GM03348 (cell line): ENCODE data around the gene ZFYVE9.
"Not testable (repeated sequence)": the region's sequence is repeated elsewhere in the genome, so short reads cannot be mapped to it uniquely, and the experiment has no call there.

Experiments used
- DNase-seq: peaks from one replicate; pipeline ENCODE4 v3.0.0; 2012; ENCODE audit warnings: low spot score

The ZFYVE9 gene

DNA sequence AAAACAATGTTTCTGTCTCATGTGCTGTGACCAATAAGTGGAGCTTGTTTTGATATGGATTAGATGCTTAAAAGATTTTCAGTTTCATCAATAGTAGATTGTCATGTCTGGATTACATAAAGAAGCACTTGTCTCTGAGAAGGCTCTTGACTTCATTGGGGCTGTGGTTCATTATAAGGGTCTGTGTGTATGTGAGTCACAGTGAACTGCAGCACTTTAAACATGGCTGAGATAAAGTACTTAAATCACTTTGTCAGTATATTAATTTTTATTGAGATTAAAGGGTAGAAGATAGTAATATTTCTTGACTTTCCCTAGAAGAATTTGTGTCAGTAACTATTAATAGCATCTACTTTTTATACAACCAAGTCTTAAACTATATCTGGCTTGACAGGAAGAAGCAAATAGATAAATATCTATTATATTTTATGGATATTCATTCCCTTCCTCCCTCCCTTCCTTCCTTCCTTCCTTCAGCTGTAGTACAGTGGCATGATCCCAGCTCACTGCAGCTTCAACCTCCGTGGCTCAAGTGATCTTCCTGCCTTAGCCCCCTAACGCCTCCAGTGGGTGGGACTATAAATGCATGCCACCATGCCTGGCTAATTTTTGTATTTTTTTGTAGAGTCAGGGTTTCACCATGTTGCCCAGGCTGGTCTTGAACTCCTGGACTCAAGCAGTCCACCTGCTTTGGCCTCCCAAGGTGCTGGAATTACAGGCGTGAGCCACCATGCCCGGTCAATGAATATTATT lies 48.8 kb downstream of the ZFYVE9 start:
- DNase-seq = no peak

DNA sequence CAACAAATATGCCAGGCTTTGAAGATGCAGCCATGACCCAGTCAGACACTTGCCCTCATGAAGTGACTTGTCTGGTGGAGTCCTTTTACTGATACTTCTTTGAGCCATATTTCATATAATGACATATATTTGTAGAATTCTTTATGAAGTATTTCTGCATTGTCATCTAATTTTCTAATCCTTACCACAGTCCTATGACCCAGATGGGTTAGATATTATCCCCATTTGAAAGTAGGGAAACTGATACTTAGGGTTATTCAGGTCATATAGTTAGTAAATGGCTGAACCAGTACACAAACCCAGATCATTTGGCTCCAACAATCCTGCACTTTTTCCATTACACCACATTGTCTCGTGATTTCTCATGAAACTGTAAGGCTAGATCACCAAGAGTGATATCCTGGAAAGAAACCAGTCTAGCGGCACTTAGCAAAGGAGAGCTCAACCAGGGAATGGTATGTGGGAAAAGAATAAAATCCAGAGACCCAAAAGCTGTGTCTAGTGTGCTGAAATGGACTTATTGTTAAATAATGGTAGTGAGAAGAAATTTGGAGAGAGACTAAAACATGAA lies 49.6 kb downstream of the ZFYVE9 start:
- DNase-seq = no peak

DNA sequence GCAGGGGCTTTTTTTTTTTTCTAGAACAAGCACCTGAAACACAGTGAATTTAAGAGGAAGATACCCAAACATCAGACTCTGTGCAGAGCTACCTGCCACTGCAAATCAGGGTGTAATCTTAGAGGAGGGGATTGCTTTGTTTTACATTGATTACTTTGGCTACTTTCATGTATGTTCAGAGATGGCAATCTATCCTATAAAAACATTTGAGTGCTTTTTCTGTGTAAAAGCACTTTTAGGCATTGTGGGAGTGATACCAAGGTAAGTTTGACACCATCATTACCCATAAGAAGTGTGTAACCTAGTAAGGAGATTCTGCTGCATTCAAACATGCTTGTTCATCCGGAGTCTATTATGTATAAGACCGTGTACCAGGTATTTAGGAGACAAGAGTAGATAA lies 50.1 kb downstream of the ZFYVE9 start:
- DNase-seq = no peak

DNA sequence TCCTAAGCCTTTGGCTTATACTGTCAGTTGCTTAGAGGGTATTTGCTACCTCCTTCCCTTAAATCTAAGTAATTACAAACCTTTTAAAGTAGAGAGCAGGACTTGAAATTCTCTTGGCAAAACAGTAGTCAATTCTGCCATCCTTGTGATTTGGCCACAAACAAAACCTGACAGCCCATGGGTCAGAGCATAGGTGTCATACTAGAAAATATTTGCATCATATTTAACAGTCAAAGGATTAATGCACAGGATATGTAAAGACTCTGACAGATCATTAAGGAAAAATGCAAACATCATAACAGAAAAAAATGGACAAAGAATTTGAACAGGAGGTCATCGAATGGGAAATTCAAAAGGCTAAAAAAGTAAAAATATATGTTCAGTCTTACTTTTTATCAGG lies 50.5 kb downstream of the ZFYVE9 start:
- no peak for DNase-seq

DNA sequence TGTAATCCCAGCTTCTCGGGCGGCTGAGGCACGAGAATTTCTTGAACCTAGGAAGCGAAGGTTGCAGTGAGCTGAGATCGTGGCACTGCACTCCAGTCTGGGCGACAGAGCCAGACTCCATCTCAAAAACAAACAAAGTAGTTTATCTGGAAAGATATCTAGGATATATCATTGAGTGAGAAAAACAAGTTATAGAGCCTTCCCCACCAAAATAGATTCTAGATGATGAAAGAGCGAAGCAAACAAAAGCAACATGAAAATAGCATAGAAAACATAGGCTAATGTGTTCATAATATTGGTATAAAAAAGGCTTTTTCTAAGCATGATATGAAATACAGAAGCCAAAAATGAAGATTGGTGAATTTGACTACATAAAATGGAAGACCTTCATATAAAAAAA lies 52.1 kb downstream of the ZFYVE9 start:
- no peak for DNase-seq

DNA sequence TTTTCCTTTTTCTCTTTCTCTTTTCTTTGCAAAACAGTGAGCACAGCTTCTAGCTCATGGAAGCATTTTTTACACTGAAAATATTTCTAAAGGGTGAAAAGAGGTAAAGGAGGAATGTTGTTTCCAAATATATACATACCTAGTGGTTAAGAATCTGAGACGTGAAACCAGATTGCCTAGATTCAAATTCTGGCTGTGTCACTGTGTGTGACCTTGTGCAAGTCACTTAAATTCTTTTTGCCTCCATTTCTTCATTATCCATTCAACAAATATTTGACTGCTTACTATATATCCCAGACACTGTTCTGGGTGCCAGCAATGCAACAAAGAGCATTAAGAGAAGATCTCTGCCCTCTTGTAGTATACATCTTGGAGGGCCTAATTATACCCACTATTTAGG lies 53.3 kb downstream of the ZFYVE9 start:
- no peak for DNase-seq

DNA sequence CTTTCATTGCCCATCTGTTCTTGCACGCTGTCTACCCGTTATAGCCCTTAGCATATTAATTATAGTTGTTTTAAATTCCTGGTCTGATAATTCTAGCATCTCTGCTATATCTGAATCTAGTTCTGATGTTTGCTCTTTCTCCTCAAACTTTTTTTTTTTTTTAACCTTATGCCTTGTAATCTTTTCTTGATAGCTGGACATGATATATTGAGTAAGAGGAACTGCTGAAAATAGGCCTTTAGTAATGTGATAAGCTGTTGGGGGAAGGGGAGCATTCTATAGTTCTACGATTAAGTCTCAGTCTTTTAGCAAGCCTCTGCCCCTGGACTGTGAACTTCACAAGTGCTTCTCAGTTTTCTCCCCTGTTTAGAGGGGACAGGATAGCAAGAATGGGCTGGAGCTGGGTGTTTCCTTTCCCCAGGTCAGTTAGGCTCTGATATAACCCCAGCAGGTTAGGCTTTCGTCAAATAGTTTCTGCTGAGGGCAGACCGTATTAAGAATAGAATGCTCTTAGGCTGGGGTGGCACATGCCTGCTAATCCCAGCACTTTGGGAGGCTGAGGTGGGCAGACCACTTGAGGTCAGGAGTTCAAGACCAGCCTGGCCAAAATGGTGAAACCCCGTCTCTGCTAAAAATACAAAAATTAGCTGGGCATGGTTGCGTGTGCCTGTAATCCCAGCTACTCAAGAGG lies 62.2 kb downstream of the ZFYVE9 start:
- no peak for DNase-seq

DNA sequence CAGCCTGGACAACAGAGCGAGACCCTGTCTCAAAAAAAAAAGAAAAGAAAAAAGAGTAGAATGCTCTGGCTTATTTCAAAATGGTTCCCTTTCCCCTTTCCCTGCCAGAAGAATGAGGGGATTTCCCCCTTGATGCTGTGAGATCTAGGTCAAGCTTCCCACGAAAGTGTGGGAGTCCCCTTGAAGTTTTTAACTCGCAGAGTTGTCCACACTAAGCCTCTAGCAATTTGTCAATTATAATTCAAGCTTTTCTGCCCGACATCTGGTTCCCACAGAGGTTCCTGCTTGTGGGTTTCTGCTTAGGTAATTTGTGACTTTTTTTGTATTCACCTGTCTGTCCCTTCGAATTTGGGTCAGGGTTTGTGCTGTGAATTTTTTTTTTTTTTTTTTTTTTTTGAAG lies 62.8 kb downstream of the ZFYVE9 start:
- DNase-seq = no peak

DNA sequence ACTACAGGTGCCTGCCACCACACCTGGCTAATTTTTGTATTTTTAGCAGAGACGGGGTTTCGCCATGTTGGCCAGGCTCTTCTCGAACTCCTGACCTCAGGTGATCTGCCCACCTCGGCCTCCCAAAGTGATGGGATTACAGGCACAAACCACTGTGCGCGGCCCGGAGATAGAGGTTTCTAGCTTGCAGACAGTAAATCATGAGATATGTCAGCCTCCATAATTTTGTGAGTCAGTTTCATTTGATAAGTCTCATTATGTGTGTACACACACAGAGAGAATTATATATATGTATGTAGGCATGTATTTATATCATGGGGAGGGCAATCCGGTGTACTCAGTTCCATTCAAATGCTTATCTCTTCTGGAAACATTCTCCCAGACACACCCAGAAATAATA lies 64.8 kb downstream of the ZFYVE9 start:
- DNase-seq = not testable (repeated sequence)

DNA sequence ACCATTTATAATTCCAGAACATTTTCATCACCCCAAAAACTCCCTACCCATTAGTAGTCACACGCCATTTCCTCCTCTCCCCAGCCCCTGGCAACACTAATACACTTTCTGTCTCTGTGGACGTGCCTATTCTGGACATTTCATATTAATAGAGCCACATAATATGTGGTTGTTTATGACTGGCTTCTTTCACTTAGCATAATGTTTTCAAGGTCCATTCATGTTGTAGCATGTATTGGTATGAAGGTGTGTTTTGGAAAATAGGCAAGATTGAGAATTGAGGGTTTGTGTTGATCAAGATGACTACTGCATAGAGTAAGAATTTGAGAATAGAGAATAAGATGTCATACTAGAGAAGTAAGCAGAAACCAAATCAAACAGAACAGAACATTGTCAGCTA lies 67.5 kb downstream of the ZFYVE9 start:
- DNase-seq = no peak

DNA sequence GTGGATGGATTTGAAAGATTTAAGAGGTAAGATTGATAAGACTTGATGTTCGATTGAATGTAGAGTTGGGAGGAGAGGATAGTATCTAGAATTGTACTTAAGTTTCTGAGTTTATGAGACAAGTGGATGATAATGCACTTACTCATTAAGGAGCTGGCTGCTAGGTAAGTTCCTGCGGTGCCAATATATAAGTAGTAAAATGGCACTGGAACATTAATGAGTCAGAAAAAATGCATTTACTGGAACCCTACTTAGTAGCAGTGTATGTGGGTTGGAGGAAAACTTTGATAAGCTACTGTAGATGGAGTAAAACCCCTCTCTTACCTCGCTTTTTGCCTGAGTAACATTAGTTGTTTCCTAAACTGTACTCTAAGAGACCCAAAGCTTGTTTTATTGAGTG lies 68.2 kb downstream of the ZFYVE9 start:
- DNase-seq = no peak

DNA sequence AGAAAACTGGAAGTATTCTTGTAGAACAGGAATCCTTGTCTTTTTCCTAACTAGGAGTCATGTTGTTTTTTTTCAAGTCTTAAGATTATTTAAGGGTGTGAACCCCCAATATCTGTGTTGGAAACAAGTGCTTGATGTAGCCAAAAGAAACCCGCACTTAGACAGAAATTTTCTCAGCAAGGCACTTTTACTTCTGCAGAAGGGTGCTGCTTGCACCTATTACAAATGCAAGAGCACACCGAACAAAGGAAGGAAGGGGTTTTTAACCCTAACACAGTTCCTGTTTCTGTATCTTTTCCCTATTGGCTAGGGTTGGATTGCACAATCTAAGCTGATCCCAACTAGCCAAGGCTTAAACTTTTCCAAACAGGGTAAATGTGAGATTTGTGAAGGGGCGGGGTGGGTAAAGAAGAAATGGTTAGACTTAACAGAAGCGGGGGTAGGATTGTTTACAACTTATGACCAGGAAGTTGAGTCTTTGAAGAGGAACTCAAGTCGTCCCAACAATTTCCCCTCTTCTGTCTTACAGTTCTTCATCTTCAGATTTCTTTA lies 75.1 kb downstream of the ZFYVE9 start:
- no peak for DNase-seq

DNA sequence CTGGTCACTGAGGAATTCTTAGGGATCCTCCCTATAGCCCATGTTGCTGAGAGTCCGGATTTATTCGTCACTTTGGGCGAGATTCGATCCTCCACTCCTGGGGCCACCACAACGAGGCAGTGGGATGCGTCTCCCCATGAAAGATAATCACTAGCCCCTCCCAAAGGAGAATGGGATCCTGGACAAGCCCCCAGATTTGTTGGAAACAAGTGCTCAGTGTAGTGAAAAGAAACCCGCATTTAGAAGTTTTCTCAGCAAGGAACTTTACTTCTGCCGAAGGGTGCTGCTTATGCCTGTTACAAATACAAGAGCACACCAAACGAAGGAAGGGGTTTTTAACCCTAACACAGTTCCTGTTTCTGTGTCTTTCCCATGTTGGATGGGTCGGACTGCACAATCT lies 83.3 kb downstream of the ZFYVE9 start:
- no peak for DNase-seq

DNA sequence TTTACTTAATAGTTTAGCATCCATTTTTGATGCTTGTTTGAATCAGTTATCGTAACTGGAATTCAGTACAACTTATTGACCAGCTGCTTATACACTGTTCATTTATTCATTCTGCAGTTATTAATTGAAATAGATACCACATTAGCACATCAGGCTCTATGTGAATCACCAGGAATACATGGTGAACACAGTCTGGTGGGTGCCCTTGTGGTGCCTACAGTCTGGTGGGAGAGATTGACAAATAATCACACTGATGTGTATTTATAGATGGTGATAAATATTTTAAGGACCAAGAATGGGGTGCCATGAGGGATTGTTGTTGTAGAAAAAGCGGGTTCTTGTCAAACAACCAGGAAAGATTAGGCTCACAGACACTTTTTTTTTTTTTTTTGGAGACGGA lies 87.6 kb downstream of the ZFYVE9 start:
- no peak for DNase-seq

DNA sequence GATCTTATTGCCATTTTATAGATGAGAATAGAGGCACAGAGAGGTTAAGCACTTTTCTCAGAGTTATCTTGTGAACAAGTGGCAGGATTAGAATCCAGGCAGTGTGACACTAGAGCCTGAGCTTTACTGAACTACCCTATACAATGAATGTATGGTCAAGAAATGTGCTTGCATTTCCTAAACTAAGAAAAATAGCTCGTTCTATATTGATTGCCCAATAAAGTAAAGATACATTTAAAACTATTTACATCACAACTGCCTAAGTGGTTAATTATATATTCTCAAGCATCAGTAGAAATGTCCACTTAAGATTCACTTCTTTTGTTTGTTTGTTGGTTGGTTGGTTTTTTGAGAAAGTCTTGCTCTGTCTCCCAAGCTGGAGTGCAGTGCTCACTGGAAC lies 91.6 kb downstream of the ZFYVE9 start:
- no peak for DNase-seq

DNA sequence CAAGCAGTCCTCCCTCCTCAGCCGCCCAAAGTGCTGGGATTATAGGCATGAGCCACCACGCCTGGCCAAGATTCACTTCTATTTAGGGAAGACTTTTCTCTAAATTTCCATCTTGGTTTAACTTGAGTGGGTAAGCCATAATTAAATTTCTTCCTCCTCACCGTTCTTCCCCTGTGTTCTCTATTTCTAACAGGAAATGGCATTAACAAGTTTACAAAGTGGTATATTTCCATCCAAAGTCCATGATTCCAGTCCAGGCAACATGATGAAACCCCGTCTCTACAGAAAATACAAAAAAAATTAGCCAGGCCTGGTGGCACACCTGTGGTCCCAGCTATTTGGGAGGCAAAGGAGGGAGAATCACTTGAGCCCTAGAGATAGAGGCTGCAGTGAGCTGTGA lies 92.1 kb downstream of the ZFYVE9 start:
- DNase-seq = no peak

DNA sequence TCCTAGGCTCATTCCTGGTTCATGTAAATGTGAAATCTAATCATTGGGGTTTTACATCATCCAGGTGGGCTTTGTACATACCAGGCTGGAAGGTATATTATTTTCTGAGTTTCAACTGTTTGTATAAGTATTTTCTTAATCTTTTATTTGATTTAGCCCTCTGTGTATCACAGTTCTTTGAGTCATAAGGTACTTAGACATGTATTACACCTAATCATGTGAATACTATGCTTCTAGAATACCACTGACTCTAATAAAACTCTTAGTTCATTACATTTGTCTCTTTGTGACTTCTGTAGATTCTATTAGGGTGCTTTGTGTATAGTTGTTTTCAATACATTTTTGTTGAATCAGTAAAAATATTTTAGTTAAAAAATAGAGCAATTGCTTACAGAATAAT lies 92.8 kb downstream of the ZFYVE9 start:
- DNase-seq = no peak

DNA sequence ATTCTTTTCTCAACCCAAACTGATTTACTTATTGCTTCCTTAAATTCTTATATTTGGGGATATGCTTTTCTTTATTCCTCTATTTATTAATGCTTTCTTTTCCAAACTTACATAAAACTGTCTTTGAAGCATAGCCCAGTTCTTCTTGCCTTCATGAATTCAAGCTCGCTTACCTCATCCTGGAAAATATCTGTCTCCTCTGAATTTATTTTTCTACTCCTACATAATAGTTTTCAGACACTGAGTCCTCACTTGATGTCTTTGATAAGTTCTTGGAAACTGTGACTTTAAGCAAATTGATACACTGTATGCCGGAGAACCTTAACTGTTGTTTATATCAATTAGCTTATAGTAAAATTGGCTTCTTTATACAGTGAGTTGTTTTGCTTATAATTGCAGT lies 93.8 kb downstream of the ZFYVE9 start:
- DNase-seq = no peak

DNA sequence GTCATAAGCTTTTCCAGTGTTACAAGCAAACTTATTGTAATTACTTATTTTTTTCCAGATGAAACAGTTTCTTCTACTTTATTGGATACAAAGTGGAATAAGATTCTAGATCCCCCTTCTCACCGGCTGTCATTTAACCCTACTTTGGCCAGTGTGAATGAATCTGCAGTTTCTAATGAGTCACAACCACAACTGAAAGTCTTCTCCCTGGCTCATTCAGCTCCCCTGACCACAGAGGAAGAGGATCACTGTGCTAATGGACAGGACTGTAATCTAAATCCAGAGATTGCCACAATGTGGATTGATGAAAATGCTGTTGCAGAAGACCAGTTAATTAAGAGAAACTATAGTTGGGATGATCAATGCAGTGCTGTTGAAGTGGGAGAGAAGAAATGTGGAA lies 95.5 kb downstream of the ZFYVE9 start:
- DNase-seq = peak; percentile 41

DNA sequence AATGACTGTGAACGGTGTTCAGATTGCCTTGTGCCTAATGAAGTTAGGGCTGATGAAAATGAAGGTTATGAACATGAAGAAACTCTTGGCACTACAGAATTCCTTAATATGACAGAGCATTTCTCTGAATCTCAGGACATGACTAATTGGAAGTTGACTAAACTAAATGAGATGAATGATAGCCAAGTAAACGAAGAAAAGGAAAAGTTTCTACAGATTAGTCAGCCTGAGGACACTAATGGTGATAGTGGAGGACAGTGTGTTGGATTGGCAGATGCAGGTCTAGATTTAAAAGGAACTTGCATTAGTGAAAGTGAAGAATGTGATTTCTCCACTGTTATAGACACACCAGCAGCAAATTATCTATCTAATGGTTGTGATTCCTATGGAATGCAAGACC lies 96.6 kb downstream of the ZFYVE9 start:
- peak; percentile 20 for DNase-seq

DNA sequence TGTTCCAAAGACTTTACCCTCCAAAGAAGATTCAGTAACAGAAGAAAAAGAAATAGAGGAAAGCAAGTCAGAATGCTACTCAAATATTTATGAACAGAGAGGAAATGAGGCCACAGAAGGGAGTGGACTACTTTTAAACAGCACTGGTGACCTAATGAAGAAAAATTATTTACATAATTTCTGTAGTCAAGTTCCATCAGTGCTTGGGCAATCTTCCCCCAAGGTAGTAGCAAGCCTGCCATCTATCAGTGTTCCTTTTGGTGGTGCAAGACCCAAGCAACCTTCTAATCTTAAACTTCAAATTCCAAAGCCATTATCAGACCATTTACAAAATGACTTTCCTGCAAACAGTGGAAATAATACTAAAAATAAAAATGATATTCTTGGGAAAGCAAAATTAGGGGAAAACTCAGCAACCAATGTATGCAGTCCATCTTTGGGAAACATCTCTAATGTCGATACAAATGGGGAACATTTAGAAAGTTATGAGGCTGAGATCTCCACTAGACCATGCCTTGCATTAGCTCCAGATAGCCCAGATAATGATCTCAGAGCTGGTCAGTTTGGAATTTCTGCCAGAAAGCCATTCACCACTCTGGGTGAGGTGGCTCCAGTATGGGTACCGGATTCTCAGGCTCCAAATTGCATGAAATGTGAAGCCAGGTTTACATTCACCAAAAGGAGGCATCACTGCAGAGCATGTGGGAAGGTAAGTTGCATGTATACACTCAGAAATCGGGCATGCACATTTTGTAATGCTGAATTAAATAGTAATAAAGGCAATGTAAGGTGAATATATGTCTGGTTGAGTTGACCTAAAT lies 97.2 kb downstream of the ZFYVE9 start:
- DNase-seq = no peak

DNA sequence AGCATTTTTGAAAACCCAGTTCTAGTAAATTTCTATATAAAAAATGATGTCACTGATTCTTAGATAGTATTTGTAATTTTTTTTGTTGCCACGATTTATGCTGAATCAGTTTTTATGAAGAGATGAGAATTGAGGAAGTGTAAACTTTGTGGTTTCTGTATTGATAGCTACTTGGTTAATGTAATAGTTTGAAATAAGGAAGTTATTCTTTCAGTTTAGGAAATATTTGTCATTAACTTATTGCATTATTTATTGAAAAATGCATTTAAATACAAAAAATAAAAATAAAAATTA lies 97.8 kb downstream of the ZFYVE9 start:
- no peak for DNase-seq
